ENCODE data around the gene AAMP.

The AAMP gene

GRCh38 chr2:218259099-218259961 is 10.6 kb downstream of the AAMP start:
- DNase-seq (ENCODE audit: low read depth): no peak

DNA sequence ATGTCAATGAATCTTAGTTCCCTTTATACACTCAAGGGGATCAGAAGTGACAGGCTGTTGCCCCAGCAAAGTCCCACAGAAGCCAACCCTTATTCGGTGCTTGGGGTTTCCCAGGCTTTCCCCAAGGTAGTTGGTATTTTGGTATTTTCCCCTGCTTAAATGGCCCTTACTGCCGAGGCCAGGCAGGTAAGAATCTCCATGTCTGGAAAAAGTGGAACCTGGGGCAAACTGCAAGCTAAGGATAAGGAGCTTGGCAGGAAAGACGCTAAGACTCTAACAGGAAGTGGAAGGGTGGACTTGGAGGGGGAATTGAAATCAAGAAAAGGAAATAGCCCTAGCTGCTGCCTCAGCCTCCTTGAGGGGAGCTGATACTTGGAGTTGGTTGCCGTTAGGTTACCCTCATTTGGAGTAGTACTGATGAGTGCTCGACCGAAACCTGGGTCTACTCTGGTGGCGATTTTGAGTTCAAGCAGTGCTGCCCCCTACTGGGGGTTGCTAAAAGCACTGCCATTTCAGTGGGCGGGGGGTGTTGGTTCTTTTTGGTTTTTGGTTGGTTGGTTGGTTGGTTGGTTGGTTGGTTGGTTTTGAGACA is 12.5 kb downstream of the AAMP start:
- peak; percentile 55 for DNase-seq (ENCODE audit: low read depth)

DNA sequence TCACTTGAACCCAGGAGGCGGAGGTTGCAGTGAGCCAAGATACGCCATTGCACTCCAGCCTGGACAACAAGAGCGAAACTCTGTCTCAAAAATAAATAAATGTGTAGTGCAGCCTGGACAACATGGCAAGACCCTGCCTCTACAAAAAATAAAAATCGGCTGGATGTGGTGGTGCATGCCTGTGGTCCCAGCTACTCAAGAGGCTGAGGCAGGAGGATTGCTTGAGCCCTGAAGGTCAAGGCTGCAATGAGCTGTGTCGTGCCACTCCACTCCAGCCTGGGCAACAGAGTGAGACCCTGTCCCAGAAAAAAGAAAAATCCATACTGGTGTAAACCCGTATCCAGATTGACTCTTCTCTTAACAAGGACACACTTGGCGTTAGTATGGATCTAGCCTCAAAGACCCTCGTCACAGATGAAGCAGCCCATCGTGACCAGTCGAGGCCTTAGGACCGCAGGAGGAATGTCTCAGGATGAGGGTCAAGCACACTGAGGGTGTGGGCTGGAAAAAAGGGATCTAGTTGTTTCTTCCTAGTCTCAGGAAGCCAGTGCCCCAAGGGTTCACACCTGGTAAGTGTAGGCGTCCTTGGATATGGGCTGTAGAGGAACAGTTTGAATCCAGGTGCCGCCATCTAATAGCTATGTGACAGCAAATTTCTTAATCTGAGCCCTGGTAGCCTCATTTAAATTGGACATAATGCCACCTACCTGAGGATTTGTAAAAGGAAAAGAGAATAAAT is 13.2 kb downstream of the AAMP start:
- no peak for DNase-seq (ENCODE audit: low read depth)

- DNase-seq (ENCODE audit: low read depth): no peak
Observed at GRCh38 chr2:218255446-218255845, 14.5 kb downstream of the AAMP start.

DNA sequence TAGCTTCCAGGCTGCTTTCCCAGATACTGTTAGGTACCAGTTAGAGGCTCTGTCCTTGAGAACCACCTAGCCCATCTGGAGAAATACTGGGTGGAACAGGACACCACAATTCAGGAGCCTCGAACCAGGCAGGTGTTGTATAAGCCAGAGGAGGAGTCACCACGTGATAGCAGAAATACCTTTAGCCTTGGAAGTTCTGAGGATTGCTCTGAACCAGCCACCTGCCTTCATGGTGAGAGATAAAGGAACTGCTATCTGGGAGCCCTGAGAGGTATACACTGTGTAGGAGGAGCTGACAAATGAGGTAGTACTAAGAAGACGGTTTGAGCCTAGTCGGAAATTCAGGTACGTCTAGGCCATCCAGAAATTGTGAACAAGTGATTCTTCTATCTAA is 16.7 kb downstream of the AAMP start:
- DNase-seq (ENCODE audit: low read depth): no peak

DNA sequence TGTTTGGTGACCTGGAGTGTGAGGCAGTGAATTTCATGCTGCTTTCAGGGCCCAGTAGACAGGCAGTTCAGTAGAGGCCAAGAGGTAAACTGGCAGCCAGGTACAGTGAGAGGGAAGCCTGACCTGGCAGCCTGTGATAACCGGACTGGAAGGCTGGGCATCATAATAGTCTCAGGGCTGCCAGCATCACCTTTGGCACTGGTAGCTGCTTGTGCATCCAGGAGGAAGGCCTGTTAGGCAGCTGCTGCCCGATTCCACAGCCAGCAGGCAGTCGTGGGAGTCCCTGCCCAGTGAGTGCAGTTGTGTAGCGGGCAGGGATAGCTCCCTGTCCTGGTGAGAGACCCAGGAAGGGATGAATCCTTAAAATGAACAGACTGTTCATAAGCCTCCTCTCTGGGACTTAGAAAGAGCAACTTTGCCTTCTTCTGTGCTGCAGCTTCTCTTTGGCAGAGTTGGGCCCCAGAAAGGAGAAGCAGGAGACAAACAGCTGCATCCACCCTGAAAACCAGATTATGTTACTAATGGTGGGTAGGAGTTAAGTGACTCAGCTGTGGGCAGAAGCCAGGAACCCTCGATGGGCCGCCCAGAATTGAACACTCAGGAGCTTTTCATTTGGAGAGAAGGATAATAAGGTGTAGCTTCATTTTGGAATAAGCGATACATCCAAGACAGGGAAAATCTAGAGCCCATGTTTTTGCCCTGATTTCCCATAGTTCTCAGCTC is 17.3 kb downstream of the AAMP start:
- no peak for DNase-seq (ENCODE audit: low read depth)

- no peak for DNase-seq (ENCODE audit: low read depth)
Observed at GRCh38 chr2:218249691-218250090, 20.2 kb downstream of the AAMP start.

DNA sequence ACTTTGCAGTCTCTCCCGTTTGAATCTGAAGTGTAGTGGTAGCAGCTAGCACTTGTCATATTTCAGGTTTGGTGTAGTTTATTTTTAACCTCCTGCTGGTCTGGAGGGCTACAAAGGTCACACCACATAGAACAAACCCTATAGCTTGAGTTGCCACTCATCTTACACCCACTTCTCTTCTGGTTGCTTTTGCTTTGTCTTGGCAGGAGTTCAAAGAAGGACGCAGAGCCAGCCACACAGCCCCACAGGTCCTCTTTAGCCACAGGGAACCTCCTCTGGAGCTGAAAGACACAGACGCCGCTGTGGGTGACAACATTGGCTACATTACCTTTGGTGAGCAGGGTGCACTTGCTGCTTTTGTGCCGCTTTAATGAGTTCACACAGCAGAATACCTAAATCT is 24.7 kb downstream of the AAMP start:
- no peak for DNase-seq (ENCODE audit: low read depth)

DNA sequence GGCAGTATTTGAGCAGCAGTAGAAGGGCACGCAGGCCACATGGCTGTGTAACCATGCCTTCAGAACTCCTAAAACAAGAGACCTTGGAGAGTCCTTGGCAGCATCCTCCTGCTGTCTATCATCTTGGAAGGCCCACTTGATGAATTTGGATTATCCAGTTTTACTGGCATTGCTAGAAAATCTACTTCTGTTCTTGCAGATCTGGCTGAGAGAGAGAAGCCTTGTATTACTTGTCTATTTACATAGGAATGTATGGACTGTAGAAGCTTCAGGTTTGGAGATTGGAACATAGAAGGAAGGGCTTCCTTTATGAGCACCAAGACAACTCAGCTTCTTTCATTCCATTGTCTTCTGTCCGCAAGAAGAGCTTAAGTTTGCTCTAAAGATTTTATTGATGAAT is 25.3 kb downstream of the AAMP start:
- no peak for DNase-seq (ENCODE audit: low read depth)

DNA sequence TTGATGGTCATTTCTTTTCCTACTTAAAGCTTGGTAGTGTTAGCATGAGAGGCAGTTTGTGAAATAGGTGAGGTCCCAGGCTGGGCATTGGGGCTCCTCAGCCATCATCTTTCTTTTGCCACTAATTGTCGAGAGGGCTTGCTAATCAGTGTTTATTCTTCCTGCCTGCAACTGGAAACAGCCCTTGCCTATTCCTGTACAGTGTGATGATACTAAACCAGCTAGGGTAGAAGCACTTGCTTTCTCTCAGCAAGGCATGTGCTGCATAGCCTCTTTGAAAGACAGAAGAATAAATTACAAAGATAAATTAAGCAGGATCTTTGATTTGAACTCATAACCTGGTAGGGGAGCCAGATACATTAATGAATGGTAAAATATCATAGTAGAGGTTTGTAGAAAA is 25.7 kb downstream of the AAMP start:
- DNase-seq (ENCODE audit: low read depth): no peak

DNA sequence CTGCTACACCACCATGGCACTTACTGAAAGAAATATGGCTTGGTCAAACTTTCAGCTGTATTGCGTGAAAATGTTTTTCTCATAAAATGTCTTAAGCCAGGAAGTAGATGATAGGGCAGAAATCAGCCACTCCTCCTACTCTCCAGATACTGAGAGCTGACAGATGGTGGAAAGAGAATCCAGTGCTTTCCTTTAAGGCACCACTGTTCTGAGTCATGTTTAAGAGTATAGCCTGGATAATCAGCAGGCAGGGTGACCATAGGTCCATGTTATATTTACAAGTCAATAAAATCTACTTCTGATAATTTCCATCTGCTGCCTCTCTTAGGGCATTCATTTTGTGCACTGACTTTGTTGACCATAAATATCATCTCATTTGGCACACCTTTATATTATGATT is 31.1 kb downstream of the AAMP start:
- DNase-seq (ENCODE audit: low read depth): no peak

DNA sequence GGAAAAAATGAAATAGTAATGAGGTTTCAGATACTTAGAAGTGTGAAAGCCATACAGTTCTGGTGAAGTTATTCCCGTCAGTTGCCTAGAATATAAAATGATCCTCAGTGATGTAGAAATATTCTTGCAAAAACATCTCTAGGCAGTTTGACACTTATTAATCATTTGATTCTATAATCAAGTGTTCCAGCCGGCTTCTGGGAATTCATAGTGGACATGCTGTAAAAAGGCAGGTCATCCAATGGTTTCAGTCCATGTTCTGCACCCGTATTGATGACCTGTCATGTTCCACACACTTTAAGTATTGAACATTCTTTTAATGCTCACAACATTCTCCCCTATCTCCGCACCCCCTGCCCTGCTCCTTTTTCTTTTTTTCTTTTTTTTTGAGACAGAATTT is 33.1 kb downstream of the AAMP start:
- DNase-seq (ENCODE audit: low read depth): no peak

GRCh38 chr2:218235017-218235416 is 34.9 kb downstream of the AAMP start:
- no peak for DNase-seq (ENCODE audit: low read depth)

- DNase-seq (ENCODE audit: low read depth): no peak
Observed at GRCh38 chr2:218234521-218234920, 35.4 kb downstream of the AAMP start.

GRCh38 chr2:218233543-218233942 is 36.4 kb downstream of the AAMP start:
- no peak for DNase-seq (ENCODE audit: low read depth)

GRCh38 chr2:218230882-218231281 is 39.1 kb downstream of the AAMP start:
- no peak for DNase-seq (ENCODE audit: low read depth)

GRCh38 chr2:218229851-218230250 is 40.1 kb downstream of the AAMP start:
- DNase-seq (ENCODE audit: low read depth): no peak

DNA sequence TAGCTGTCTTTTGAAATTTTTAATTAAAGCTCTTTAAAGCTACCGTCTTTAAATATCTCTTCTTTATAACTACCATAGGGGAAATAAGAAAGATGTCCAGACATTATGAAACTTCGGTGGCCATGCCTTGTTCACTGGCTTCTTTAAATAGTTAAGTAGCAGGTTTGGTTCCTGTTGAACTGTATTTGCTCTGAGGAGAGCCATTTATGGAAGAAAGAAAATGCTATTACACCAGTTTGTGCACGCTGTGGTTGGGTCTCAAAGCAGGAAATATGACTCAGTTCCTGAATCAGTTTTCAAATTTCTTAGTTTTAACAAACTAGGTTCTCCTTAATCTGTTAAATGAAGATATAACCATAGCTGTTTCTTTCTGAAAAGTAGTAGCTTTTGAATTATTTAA is 40.7 kb downstream of the AAMP start:
- peak; percentile 29 for DNase-seq (ENCODE audit: low read depth)

DNA sequence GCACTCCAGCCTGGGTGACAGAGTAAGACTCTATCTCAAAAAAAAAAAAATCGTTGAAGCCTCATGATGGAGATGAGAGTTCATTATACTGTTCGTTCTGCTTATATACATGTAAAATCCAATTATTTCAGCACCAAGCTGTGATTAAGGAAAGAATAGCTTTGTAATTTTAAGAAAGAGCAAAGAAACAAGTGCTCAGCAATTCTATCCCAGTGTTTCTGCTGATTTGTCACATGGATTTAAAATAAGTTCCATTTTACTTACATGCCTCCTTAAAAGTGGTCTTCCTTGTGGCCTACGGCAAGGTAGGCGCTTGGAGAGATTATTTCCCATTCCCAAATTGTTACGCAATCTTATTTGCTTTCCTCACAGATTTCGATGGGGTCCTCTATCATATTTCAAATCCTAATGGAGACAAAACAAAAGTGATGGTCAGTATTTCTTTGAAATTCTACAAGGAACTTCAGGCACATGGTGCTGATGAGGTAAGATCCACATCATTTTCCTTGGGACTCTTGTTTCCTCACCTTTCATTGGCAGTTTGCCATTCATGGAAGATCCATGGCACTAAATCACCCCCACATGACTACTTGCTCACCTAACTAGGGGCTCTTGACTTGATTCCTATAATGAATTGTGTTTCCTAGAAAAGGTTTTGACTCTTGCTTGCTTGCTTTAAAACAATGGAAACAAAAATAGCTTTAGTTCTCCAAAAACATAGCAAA is 41.4 kb downstream of the AAMP start:
- no peak for DNase-seq (ENCODE audit: low read depth)

DNA sequence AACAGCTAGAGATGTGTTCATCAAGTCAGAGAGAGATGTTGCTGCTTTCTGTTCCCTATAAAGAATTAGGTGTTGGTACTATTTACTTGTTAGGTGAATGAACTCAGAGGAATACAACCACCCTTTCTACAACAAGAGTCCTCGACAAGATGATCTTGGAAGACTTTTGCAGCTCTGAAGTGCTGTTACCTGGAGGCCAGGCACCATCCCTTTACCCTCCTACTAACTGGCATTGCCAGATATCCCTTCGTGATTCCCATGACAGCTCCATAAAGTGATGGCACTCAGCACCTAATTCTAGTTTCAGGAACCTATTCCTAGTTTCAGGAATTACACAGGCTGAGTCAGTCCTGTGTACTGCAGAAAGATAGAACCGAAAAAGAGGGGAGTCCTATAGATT is 43.0 kb downstream of the AAMP start:
- no peak for DNase-seq (ENCODE audit: low read depth)

DNA sequence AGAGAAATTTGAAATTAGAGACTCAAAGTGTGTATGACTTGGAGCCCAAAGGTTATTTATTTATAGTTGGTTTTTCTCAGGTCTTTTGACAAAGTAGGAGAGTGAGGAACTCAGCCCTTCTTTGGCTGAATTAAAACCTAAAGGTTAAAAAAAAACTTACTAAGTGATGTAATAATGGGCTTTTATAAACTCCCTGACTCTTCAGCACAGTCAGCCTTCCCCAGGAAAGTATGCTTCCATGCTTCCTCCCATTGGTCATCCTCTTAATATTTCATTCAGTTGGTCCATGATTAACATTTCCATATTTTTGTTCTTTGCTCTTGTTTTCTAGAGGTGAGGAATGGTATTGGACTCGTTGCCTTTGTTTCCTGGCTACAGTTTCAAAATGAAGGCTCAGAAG is 45.8 kb downstream of the AAMP start:
- no peak for DNase-seq (ENCODE audit: low read depth)

GRCh38 chr2:218223046-218223445 is 46.9 kb downstream of the AAMP start:
- no peak for DNase-seq (ENCODE audit: low read depth)
